Gastrocnemius medialis (tissue), 4 donors: Measurements from ENCODE around the gene HDHD5.

Experiments
- POLR2A ChIP-seq, 2 donors: fragments of 450-650 bp; IDR thresholded peaks; one replicate each; pipeline ENCODE4 v1.6.1; 2017; ENCODE audit warnings: antibody characterized with exemption in 2 of 2, mild to moderate bottlenecking in 2 of 2, moderate library complexity in 2 of 2
- TF ChIP-seq, protein P1 (sequence below), 5 experiments: fragments of 450-650 bp in 3 of 5; fragments of 200-600 bp in 2 of 5; sonication (generic) in 2 of 5; IDR thresholded peaks in 4 of 5; conservative IDR thresholded peaks in 1 of 5; 1 replicate in 4 of 5; 2 replicates in 1 of 5; pipeline ENCODE4 v1.5.1; 2016 to 2019; ENCODE audit warnings: antibody characterized with exemption in 5 of 5, mild to moderate bottlenecking in 3 of 5, moderate library complexity in 3 of 5

DNA sequence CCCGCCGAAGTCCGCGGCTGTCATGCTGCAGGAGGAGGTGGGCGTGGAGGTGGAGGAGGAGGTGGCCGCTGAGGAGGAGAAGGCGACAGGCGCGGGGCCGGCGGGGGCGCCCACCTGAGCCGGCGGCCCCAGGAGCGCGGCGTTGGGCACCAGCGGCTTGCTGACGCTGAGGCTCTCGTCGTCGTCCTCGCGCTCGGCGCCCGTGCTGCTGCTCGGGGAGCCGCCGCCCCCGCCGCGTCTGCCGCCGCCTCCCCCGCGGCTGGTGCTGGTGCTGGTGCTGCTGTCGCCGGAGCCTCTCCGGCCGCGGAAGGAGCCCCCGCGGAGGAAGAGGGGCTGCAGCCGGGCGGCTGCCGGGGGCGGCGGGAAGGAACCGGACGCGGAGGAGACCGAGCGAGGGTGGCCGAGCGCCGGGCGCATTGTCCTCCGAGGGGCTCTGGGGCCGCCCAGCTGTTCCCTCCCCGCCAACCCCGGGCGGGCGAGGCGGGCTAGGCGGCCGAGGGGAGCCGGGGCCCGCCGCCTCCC lies 38.3 kb downstream of the HDHD5 start:
- no peak for TF ChIP-seq POLR2A (IDR thresholded peaks at IDR 0.05)
- TF ChIP-seq, protein P1, sequence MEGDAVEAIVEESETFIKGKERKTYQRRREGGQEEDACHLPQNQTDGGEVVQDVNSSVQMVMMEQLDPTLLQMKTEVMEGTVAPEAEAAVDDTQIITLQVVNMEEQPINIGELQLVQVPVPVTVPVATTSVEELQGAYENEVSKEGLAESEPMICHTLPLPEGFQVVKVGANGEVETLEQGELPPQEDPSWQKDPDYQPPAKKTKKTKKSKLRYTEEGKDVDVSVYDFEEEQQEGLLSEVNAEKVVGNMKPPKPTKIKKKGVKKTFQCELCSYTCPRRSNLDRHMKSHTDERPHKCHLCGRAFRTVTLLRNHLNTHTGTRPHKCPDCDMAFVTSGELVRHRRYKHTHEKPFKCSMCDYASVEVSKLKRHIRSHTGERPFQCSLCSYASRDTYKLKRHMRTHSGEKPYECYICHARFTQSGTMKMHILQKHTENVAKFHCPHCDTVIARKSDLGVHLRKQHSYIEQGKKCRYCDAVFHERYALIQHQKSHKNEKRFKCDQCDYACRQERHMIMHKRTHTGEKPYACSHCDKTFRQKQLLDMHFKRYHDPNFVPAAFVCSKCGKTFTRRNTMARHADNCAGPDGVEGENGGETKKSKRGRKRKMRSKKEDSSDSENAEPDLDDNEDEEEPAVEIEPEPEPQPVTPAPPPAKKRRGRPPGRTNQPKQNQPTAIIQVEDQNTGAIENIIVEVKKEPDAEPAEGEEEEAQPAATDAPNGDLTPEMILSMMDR (IDR thresholded peaks at IDR 0.05 in 4 of 5, conservative IDR thresholded peaks at IDR 0.05 in 1 of 5) = no peak
